Fibroblast of lung (primary cell): ENCODE data around the gene TCHHL1.

Source experiments
- EZH2 ChIP-seq: IDR thresholded peaks from 2 replicates; pipeline ENCODE4 v1.5.1; 2012; ENCODE audit warnings: low read length, control low read depth, mild to moderate bottlenecking; ENCODE audit errors: missing control alignments
- TF ChIP-seq, protein P1 (sequence below), 2 donors: IDR thresholded peaks in 1 of 2; conservative IDR thresholded peaks in 1 of 2; 1 replicate in 1 of 2; 2 replicates in 1 of 2; pipeline ENCODE4 v1.5.1; 2011 to 2012; ENCODE audit warnings: low read length in 2 of 2, control low read depth in 1 of 2, inconsistent platforms in 1 of 2, low read depth in 1 of 2, mild to moderate bottlenecking in 1 of 2

DNA sequence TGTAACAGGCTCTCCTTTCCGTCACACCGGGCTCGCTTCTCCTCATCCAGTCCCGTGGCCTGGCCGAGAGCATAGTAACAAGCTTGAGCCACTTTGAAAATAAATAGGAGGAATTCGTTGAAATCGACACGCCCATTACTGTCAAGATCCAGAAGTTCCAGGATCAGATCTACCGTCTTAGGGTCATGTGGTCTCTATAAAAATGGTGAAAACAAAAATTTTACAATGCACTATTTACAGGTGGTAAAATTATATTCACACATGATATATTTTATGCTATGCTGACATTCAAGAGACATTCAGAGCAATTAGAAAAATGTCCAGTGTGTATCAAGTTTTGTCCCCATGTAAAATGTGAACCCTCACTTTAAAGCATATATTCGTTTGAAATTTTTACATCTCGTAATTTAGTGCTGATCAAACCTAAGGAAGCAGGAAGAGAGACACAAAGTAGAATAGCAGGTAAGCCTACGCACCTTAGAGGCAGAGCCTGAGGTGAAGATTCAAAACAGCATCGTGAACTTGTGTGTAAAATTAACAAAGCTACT lies 24.1 kb upstream of the TCHHL1 start:
- TF ChIP-seq, protein P1, sequence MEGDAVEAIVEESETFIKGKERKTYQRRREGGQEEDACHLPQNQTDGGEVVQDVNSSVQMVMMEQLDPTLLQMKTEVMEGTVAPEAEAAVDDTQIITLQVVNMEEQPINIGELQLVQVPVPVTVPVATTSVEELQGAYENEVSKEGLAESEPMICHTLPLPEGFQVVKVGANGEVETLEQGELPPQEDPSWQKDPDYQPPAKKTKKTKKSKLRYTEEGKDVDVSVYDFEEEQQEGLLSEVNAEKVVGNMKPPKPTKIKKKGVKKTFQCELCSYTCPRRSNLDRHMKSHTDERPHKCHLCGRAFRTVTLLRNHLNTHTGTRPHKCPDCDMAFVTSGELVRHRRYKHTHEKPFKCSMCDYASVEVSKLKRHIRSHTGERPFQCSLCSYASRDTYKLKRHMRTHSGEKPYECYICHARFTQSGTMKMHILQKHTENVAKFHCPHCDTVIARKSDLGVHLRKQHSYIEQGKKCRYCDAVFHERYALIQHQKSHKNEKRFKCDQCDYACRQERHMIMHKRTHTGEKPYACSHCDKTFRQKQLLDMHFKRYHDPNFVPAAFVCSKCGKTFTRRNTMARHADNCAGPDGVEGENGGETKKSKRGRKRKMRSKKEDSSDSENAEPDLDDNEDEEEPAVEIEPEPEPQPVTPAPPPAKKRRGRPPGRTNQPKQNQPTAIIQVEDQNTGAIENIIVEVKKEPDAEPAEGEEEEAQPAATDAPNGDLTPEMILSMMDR (conservative IDR thresholded peaks at IDR 0.05 in 1 of 2, IDR thresholded peaks at IDR 0.05 in 1 of 2; ENCODE audit: low read depth in 1 of 2, low read length in 2 of 2): no peak
- TF ChIP-seq EZH2: no peak
